Hepatocyte (in vitro differentiated cells): ENCODE data around the gene ATG4B. TPM values are rescaled to one million over a fixed set of nuclear protein-coding genes. Genes with fewer than 3 reads are reported as not detected.

Experiments
- DNase-seq: peaks from one replicate; pipeline ENCODE4 v3.0.0-alpha.2; 2016; ENCODE audit warnings: low spot score
- H2AFZ ChIP-seq: fragments of 200-600 bp; sonication (generic); 2 replicates; pipeline ENCODE4 v1.6.0; 2016; ENCODE audit warnings: antibody characterized with exemption, mild to moderate bottlenecking
- H3K27ac ChIP-seq: fragments of 200-600 bp; sonication (generic); 2 replicates; pipeline ENCODE4 v1.5.1; 2016; ENCODE audit warnings: mild to moderate bottlenecking
- H3K27me3 ChIP-seq: fragments of 200-600 bp; sonication (generic); 2 replicates; pipeline ENCODE4 v1.6.1; 2016
- H3K36me3 ChIP-seq: fragments of 200-600 bp; sonication (generic); replicated peaks from 2 replicates; pipeline ENCODE4 v1.5.1; 2016; ENCODE audit warnings: low read depth; ENCODE audit not compliant: insufficient read depth
- H3K4me1 ChIP-seq: fragments of 200-600 bp; sonication (generic); 2 replicates; pipeline ENCODE4 v1.5.1; 2016; ENCODE audit warnings: mild to moderate bottlenecking, moderate library complexity; ENCODE audit not compliant: insufficient read depth
- H3K4me2 ChIP-seq: fragments of 200-600 bp; sonication (generic); 2 replicates; pipeline ENCODE4 v1.6.0; 2016
- H3K4me3 ChIP-seq: fragments of 200-600 bp; sonication (generic); 2 replicates; pipeline ENCODE4 v1.5.1; 2016; ENCODE audit warnings: mild to moderate bottlenecking
- H3K79me2 ChIP-seq: fragments of 200-600 bp; sonication (generic); 2 replicates; pipeline ENCODE4 v1.6.0; 2017; ENCODE audit warnings: mild to moderate bottlenecking
- H3K9me2 ChIP-seq: fragments of 200-600 bp; sonication (generic); replicated peaks from 2 replicates; pipeline ENCODE4 v1.6.0; 2017; ENCODE audit warnings: mild to moderate bottlenecking; ENCODE audit not compliant: insufficient read depth
- H3K9me3 ChIP-seq: fragments of 200-600 bp; sonication (generic); 2 replicates; pipeline ENCODE4 v1.5.1; 2016; ENCODE audit warnings: low read depth, mild to moderate bottlenecking
- H4K20me1 ChIP-seq: fragments of 200-600 bp; sonication (generic); 2 replicates; pipeline ENCODE4 v1.6.0; 2016; ENCODE audit warnings: mild to moderate bottlenecking; ENCODE audit not compliant: insufficient read depth, poor library complexity, severe bottlenecking
- EZH2 ChIP-seq: fragments of 200-600 bp; sonication (generic); IDR thresholded peaks from 2 replicates; pipeline ENCODE4 v1.6.1; 2016; ENCODE audit warnings: antibody characterized with exemption, mild to moderate bottlenecking, borderline replicate concordance
- EZH2phosphoT487 ChIP-seq: fragments of 200-600 bp; sonication (generic); IDR thresholded peaks from one replicate; pipeline ENCODE4 v1.6.1; 2018; ENCODE audit warnings: antibody characterized with exemption, mild to moderate bottlenecking, low read depth, moderate library complexity; ENCODE audit not compliant: unreplicated experiment, severe bottlenecking
- WGBS: methylation state at CpG from one replicate; pipeline ENCODE4 v1.1.6; 2016; ENCODE audit warnings: low lambda C conversion rate; ENCODE audit errors: missing lambda C conversion rate; 5-methylcytosine and 5-hydroxymethylcytosine counted together
- polyA plus RNA-seq: library from polyadenylated mRNA; unstranded; fragments of >200 nt; fragmentation: Nextera tagmentation; extraction: Ambion mirVana; gene quantifications from 2 replicates; pipeline ENCODE4 v1.2.1, GENCODE V29; 2016
- total RNA-seq: library from RNA; depleted of rRNA; stranded (reverse); fragments of >200 nt; gene quantifications from 2 replicates; pipeline ENCODE4 v1.2.3, GENCODE V29; 2014
- TF ChIP-seq, protein P1 (sequence below): fragments of 200-600 bp; sonication (generic); IDR thresholded peaks from 2 replicates; pipeline ENCODE4 v1.5.1; 2016; ENCODE audit warnings: antibody characterized with exemption, mild to moderate bottlenecking; ENCODE audit not compliant: poor library complexity

ATG4B gene
- total and polyA plus RNA-seq, 2 experiments from 2014 or later = 61.3 to 108 TPM

DNA sequence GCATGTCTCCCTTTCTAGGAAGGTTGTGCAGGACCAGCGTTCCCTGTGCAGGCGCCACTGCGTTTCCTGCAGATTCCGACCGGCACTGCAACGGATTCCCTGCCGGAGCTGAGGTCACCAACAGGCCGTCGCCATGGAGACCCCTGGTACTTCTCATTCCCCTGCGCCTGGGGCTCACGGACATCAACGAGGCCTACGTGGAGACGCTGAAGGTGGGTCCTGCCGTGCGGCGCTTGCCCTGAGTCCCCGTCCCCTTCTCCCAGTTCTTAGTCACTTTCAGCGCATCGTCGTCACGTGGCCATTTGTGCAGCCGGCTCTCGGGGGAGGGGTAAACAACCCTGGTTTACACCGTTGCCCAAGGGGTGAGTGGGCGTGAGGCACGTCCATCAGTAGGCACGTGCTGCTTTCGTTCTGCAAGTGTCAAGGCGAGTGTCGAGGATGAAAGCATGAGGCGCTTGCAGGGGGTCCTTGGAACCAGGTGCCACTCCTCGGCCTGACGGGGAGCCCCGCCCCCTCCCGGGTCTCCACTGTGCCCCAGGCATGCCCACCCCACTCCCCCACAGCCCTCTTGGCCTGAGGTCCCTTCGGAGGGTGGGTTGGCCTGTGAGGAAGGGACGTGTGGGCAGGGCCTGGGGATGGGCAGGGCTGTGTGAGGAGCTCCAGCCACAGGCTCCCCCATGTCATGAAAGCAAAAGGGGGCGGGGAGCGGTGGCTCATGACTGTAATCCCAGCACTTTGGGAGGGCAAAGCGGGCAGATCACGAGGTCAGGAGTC lies 29.3 kb downstream of the ATG4B start:
- H3K27me3 ChIP-seq = no peaks in the 10 kb centered on the region
- H3K27ac ChIP-seq = no peak overlapping the region
- H3K4me3 ChIP-seq = no peak overlapping the region
- H3K4me1 ChIP-seq = no peaks in the 10 kb centered on the region
- H3K36me3 ChIP-seq = no peaks in the 10 kb centered on the region
- H3K9me2 ChIP-seq = no peaks in the 10 kb centered on the region
- peak; percentile 50 for DNase-seq
- no peaks in the 10 kb centered on the region for H3K79me2 ChIP-seq
- WGBS = 59% methylated on average over 36 of the region's 42 CpGs
- no peaks in the 10 kb centered on the region for H4K20me1 ChIP-seq
- no peak overlapping the region for H2AFZ ChIP-seq
- TF ChIP-seq EZH2phosphoT487 (no peak), EZH2 (no peak)
- TF ChIP-seq, protein P1, sequence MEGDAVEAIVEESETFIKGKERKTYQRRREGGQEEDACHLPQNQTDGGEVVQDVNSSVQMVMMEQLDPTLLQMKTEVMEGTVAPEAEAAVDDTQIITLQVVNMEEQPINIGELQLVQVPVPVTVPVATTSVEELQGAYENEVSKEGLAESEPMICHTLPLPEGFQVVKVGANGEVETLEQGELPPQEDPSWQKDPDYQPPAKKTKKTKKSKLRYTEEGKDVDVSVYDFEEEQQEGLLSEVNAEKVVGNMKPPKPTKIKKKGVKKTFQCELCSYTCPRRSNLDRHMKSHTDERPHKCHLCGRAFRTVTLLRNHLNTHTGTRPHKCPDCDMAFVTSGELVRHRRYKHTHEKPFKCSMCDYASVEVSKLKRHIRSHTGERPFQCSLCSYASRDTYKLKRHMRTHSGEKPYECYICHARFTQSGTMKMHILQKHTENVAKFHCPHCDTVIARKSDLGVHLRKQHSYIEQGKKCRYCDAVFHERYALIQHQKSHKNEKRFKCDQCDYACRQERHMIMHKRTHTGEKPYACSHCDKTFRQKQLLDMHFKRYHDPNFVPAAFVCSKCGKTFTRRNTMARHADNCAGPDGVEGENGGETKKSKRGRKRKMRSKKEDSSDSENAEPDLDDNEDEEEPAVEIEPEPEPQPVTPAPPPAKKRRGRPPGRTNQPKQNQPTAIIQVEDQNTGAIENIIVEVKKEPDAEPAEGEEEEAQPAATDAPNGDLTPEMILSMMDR = no peak
- no peaks in the 10 kb centered on the region for H3K9me3 ChIP-seq
- H3K4me2 ChIP-seq = peak overlapping the region; percentile 29

DNA sequence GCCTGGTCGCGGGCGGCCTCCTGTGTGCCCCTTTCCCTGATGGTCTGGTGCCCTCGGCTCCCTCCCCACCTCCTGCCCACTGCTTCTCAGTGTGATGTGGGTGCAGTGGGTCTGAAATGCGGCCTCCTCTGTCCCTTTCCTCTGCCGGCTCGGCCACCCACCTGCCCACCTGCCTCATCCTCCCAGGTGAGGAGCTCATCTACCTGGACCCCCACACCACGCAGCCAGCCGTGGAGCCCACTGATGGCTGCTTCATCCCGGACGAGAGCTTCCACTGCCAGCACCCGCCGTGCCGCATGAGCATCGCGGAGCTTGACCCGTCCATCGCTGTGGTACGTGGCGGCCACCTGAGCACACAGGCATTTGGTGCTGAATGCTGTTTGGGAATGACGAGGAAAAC lies 30.9 kb downstream of the ATG4B start:
- no peak overlapping the region for H2AFZ ChIP-seq
- H3K9me3 ChIP-seq = no peaks in the 10 kb centered on the region
- H3K27me3 ChIP-seq = no peaks in the 10 kb centered on the region
- no peaks in the 10 kb centered on the region for H3K36me3 ChIP-seq
- DNase-seq = no peak
- H3K4me1 ChIP-seq = no peaks in the 10 kb centered on the region
- TF ChIP-seq EZH2 = no peak
- TF ChIP-seq, protein P1 = no peak
- no peak for TF ChIP-seq EZH2phosphoT487
- no peak overlapping the region for H3K27ac ChIP-seq
- H3K4me2 ChIP-seq = no peak overlapping the region
- 97% methylated on average over 21 of the region's 21 CpGs for WGBS
- H3K9me2 ChIP-seq = no peaks in the 10 kb centered on the region
- H4K20me1 ChIP-seq = no peaks in the 10 kb centered on the region
- no peaks in the 10 kb centered on the region for H3K79me2 ChIP-seq
- no peak overlapping the region for H3K4me3 ChIP-seq

DNA sequence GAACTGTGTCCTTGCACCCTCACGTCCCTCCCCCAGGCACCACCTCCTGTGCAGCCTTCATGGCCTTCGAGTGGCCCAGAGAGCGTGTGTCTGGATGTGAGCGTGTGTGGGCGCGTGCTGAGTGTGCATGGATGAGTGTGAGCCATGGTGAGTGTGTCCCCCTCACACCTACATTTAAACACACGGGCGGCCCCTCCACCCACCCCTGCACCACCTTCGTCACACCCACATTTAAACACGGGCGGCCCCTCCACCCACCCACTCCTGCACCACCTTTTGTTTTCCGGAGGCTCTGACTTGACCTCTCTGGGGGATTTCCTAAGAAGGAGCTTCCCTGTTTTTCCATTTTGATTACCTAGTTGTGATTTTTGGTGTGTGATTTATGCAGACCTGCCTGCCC lies 31.3 kb downstream of the ATG4B start:
- Histone ChIP-seq H3K4me2 (no peak overlapping the region), H3K4me1 (no peaks in the 10 kb centered on the region), H4K20me1 (no peaks in the 10 kb centered on the region), H3K4me3 (no peak overlapping the region), H3K27ac (no peak overlapping the region), H3K79me2 (no peaks in the 10 kb centered on the region), H2AFZ (no peak overlapping the region), H3K36me3 (no peaks in the 10 kb centered on the region), H3K9me2 (no peaks in the 10 kb centered on the region), H3K9me3 (no peaks in the 10 kb centered on the region), H3K27me3 (no peaks in the 10 kb centered on the region)
- TF ChIP-seq, protein P1 = no peak
- TF ChIP-seq EZH2 = no peak
- no peak for TF ChIP-seq EZH2phosphoT487
- WGBS = 90% methylated on average over 12 of the region's 12 CpGs
- DNase-seq = no peak
